Muscle layer of colon (tissue), 2 donors: ENCODE data around the gene IKBKE.
"Not testable (repeated sequence)": the region's sequence is repeated elsewhere in the genome, so short reads cannot be mapped to it uniquely, and the experiment has no call there.

ENCODE experiments used
- H3K27ac ChIP-seq: one replicate; pipeline ENCODE4 v1.7.0; 2013; ENCODE audit warnings: low read depth, mild to moderate bottlenecking, low read length, moderate library complexity
- H3K27me3 ChIP-seq, 2 donors: one replicate each; pipeline ENCODE4 v1.7.0; 2013; ENCODE audit warnings: low read length in 2 of 2, mild to moderate bottlenecking in 2 of 2; ENCODE audit not compliant: insufficient read depth in 2 of 2, control insufficient read depth in 1 of 2
- H3K36me3 ChIP-seq: one replicate; pipeline ENCODE4 v1.7.0; 2013; ENCODE audit warnings: mild to moderate bottlenecking, low read length; ENCODE audit not compliant: insufficient read depth
- H3K4me1 ChIP-seq: one replicate; pipeline ENCODE4 v1.7.0; 2013; ENCODE audit warnings: mild to moderate bottlenecking, low read length; ENCODE audit not compliant: insufficient read depth
- H3K4me3 ChIP-seq, 2 donors: one replicate each; pipeline ENCODE4 v1.7.0; 2013; ENCODE audit warnings: low read length in 2 of 2, low read depth in 1 of 2, mild to moderate bottlenecking in 1 of 2, moderate library complexity in 1 of 2
- H3K9ac ChIP-seq: one replicate; pipeline ENCODE4 v1.7.0; 2013; ENCODE audit warnings: low read length
- H3K9me3 ChIP-seq: one replicate; pipeline ENCODE4 v1.7.0; 2013; ENCODE audit warnings: mild to moderate bottlenecking, low read length
- donor health status: abdominal sarcoma.
- donor health status: Adenocarcinoma of cecum.

IKBKE gene

GRCh38 chr1:206477110-206477509 is 6.8 kb downstream of the IKBKE start:
- H3K9me3 ChIP-seq = no peaks in the 10 kb centered on the region
- no peak overlapping the region for H3K4me3 ChIP-seq
- no peaks in the 10 kb centered on the region for H3K27me3 ChIP-seq
- no peak overlapping the region for H3K9ac ChIP-seq
- no peaks in the 10 kb centered on the region for H3K4me1 ChIP-seq
- H3K36me3 ChIP-seq = no peaks in the 10 kb centered on the region
- no peak overlapping the region for H3K27ac ChIP-seq

- Histone ChIP-seq H3K4me3 (no peak overlapping the region), H3K27ac (no peak overlapping the region), H3K4me1 (no peaks in the 10 kb centered on the region), H3K27me3 (no peaks in the 10 kb centered on the region), H3K9me3 (no peaks in the 10 kb centered on the region), H3K9ac (no peak overlapping the region), H3K36me3 (no peaks in the 10 kb centered on the region)
Measured at GRCh38 chr1:206477581-206478380, 7.5 kb downstream of the IKBKE start.

GRCh38 chr1:206478746-206479145 is 8.5 kb downstream of the IKBKE start:
- Histone ChIP-seq H3K27ac (no peak overlapping the region), H3K4me1 (no peaks in the 10 kb centered on the region), H3K36me3 (no peaks in the 10 kb centered on the region), H3K4me3 (no peak overlapping the region), H3K27me3 (no peaks in the 10 kb centered on the region), H3K9ac (no peak overlapping the region), H3K9me3 (no peaks in the 10 kb centered on the region)

- Histone ChIP-seq H3K36me3 (no peaks in the 10 kb centered on the region), H3K27ac (no peak overlapping the region), H3K9ac (no peak overlapping the region), H3K4me3 (no peak overlapping the region), H3K9me3 (no peaks in the 10 kb centered on the region), H3K27me3 (no peaks in the 10 kb centered on the region), H3K4me1 (no peaks in the 10 kb centered on the region)
Measured at GRCh38 chr1:206479183-206480125, 9.2 kb downstream of the IKBKE start.

- H3K4me1 ChIP-seq = no peaks in the 10 kb centered on the region
Measured at GRCh38 chr1:206480211-206480610, 9.9 kb downstream of the IKBKE start.

GRCh38 chr1:206482611-206483010 is 12.3 kb downstream of the IKBKE start:
- H3K9ac ChIP-seq = no peak overlapping the region
- H3K27ac ChIP-seq = no peak overlapping the region
- H3K4me1 ChIP-seq = no peaks in the 10 kb centered on the region
- H3K4me3 ChIP-seq = no peak overlapping the region
- no peaks in the 10 kb centered on the region for H3K9me3 ChIP-seq
- H3K27me3 ChIP-seq = no peaks in the 10 kb centered on the region
- H3K36me3 ChIP-seq = no peaks in the 10 kb centered on the region

More at GRCh38 chr1:206480211-206480610, 9.9 kb downstream of the IKBKE start:
- no peaks in the 10 kb centered on the region for H3K9me3 ChIP-seq
- no peak overlapping the region for H3K27ac ChIP-seq
- H3K4me3 ChIP-seq = no peak overlapping the region
- no peaks in the 10 kb centered on the region for H3K27me3 ChIP-seq
- H3K36me3 ChIP-seq = no peaks in the 10 kb centered on the region
- no peak overlapping the region for H3K9ac ChIP-seq

- not testable (repeated sequence) for H3K27ac ChIP-seq, H3K4me1 ChIP-seq, H3K9ac ChIP-seq, H3K9me3 ChIP-seq, H3K27me3 ChIP-seq, H3K4me3 ChIP-seq, H3K36me3 ChIP-seq
Measured at GRCh38 chr1:206483864-206484263, 13.6 kb downstream of the IKBKE start.

- Histone ChIP-seq H3K4me3 (no peak overlapping the region), H3K4me1 (no peaks in the 10 kb centered on the region), H3K27ac (no peak overlapping the region), H3K9ac (no peak overlapping the region), H3K27me3 (no peaks in the 10 kb centered on the region), H3K9me3 (no peaks in the 10 kb centered on the region), H3K36me3 (no peaks in the 10 kb centered on the region)
Measured at GRCh38 chr1:206484901-206485300, 14.6 kb downstream of the IKBKE start.

- Histone ChIP-seq H3K4me3 (no peak overlapping the region), H3K4me1 (no peaks in the 10 kb centered on the region), H3K9me3 (no peaks in the 10 kb centered on the region), H3K27me3 (no peaks in the 10 kb centered on the region), H3K9ac (no peak overlapping the region), H3K27ac (no peak overlapping the region), H3K36me3 (no peaks in the 10 kb centered on the region)
Measured at GRCh38 chr1:206486995-206487788, 16.9 kb downstream of the IKBKE start.

- Histone ChIP-seq H3K9me3 (no peaks in the 10 kb centered on the region), H3K9ac (no peak overlapping the region), H3K4me1 (no peaks in the 10 kb centered on the region), H3K27ac (no peak overlapping the region), H3K36me3 (no peaks in the 10 kb centered on the region), H3K4me3 (no peak overlapping the region), H3K27me3 (no peaks in the 10 kb centered on the region)
Measured at GRCh38 chr1:206487970-206488369, 17.7 kb downstream of the IKBKE start.

GRCh38 chr1:206488466-206488865 is 18.2 kb downstream of the IKBKE start:
- no peaks in the 10 kb centered on the region for H3K36me3 ChIP-seq
- H3K27ac ChIP-seq = no peak overlapping the region
- no peaks in the 10 kb centered on the region for H3K9me3 ChIP-seq
- H3K9ac ChIP-seq = no peak overlapping the region
- no peaks in the 10 kb centered on the region for H3K27me3 ChIP-seq
- no peak overlapping the region for H3K4me3 ChIP-seq
- H3K4me1 ChIP-seq = no peaks in the 10 kb centered on the region
